Stimulated activated CD8-positive, alpha-beta memory T cell treated with anti-CD3 and anti-CD28 coated beads, Interleukin-4, amount 100 ng/mL, for 48 hours (primary cell): Measurements from ENCODE around the gene SRMS.

Experiments used
- DNase-seq: peaks from one replicate; pipeline ENCODE4 v3.0.0-alpha.2; 2020

The SRMS gene

GRCh38 chr20:63547725-63548480, at the start of gene SRMS:
TSS of gene SRMS (minus strand) at chr20:63547749. CDS start at chr20:63547463, 286 bp downstream.
- no peak for DNase-seq

DNA sequence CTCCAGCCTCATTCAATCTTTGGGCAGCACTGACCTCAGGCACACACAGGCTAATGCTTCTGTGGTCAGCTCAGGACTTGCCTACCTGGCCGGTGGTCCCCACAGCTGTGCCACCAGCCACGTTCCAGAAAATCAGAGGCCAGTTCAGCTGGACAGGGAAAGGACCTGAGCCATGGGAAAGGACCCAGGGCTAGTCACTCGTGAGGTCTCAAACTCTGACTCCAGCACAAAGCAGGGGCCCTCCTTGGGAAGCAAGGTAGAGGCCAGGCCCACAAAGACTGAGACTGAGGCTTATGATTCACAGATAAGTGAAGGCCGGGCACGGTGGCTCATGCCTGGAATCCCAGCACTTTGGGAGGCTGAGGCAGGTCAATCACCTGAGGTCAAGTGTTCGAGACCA, 48.9 kb upstream of the SRMS start:
- no peak for DNase-seq

- no peak for DNase-seq
These were observed 48.0 kb upstream of the SRMS start for GRCh38 chr20:63595416-63596127.

GRCh38 chr20:63594043-63594561, 46.6 kb upstream of the SRMS start:
- DNase-seq, result no peak

DNA sequence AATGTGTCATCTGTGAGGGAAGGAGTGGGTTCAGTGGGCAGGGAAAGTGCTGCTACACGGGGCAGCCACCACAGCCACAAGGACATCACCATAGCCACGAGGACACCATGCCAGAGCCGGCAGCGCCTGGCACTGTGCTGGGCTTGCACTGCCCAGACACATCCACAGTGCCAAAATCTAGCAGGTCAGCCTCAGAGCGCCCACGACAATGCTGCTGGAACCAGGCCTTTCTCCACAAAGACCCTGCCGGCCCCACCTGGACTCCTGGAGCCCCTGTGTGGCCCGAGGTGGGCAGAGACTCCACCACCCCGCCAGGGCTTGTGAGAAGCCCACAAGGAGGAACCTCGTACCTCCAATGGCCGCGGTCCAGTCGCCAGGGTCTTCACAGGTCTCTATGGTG, 45.1 kb upstream of the SRMS start:
- DNase-seq, result no peak

DNA sequence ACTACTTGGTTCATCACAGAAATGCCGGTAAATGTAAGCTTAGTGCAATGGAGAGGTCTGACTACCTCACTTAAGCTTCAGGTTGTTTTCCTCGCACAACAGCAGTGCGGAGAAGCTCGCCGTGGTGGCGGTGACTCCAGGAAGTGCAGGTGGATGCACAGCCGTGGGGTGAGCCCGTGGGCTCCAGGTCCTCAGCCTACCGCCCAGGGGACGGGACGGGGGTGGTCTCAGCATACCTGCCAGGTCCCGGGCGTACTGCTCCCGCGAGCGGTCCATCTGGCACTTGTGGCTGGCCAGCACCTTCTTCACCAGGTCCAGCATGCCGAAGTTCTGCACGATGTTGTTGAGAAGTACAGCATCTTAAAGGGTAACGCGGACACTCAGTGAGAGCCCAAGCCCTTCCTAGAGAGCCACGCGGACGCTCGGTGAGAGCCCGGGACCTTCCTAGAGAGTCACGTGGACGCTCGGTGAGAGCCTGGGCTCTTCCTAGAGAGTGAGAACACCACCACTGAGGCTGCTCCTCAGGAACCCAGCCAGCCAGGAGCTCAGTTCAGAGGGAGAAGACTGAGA, 44.3 kb upstream of the SRMS start:
- DNase-seq, result no peak

DNA sequence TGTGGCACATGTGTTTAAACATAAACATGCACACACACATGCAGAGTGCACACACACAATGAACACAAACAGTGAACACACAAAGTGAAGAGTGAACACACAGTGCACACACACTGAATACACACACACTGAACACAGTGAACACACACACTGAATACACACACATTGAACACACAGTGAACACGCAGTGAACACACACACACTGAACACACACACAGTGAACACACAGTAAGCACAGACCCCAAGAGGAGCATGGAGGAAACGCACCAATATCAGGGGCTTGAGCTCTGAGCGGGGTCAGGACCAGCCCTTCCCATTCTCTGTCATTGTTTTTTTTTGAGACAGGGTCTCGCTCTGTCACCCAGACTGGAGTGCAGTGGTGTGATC, 43.6 kb upstream of the SRMS start:
- DNase-seq, result no peak

DNA sequence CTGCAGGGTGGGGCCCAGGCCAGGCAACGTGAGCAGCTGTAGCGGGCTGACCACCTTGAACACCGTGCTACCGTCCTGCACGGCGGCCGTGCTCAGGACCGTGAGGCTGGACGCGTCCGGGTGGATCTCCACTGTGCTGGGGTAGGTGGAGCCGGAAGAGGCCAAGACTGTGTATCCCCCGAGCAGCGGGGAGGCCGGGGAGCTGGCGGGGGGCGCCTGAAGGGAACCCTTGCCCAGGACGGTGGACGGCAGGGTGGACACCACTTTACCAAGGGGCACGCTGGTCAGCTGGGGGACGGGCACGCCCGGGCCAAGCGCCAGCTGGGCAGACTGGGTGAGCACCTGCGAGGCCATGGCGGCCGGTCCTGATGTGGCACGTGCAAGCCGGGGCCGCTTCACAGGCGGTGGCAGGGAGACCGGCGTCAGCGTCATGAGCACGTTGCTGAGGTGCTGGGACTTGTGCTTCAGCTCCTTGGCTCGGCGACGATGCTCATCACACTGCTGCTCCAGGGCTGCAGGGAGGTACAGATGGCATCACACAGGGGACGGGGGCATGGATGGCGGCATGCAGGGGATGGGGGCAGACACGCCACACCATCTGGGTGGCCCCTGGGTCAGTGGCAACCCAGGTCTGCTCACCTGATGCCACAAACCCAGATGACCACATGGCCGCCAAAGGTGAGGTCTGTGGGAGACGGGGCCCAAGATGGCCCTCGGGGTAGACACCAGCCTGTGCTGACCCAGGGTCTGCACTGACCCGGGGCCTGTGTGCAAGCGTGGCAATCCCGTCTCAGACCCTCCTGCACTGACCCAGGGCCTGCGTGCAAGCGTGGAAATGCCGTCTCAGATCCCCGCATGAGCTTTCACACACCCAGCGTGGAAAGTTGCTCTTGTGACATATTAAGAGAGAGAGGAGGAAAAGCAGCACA, 42.9 kb upstream of the SRMS start:
- no peak for DNase-seq

DNA sequence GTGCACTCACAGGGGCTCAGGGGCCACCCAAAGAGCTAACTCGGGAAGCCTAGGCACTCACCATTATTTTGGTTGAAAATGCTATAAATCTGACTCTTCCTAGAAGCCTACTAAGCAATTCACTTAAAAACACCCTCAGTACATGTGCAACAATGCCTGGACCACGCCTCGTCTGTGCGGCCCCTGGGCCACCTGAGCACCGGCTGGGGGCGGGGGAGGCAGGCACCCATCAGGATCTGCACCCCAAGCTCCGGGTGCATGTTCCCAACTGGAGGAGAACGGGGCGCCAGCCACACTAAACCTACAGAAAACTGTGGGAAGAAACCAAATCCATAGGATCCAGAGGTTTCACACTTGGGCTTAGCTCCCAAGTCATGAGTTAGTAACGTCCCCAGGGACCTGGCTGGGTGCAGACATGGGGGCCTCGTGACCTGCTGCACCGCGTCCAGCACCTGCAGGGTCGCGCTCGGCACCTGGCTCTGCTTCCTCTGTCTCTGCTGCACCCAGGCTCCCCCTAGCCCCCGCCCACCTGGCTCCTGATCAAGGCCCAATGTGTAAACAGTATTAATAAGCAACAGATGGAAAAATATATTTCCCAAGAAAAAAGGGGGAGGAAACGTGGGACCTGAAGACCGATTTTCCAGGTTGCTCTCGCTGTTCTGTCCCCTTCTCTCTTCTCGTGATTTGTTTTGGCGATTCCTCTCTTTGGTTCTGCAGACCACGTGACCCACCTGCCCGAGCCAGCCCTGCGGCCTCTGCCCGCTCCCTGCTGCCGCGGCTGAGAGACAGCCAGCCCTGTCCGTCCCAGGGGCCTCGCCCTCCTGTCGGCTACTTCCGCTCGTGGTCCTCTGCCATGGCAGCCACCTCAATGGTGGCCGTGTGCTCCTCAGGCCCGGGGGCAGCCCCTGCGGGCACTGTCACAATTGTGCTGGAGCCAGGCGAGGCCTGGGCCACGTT, 42.0 kb upstream of the SRMS start:
- DNase-seq, result no peak

- no peak for DNase-seq
These were observed 41.1 kb upstream of the SRMS start for GRCh38 chr20:63588641-63589041.

GRCh38 chr20:63587776-63588591, 40.4 kb upstream of the SRMS start:
- no peak for DNase-seq

DNA sequence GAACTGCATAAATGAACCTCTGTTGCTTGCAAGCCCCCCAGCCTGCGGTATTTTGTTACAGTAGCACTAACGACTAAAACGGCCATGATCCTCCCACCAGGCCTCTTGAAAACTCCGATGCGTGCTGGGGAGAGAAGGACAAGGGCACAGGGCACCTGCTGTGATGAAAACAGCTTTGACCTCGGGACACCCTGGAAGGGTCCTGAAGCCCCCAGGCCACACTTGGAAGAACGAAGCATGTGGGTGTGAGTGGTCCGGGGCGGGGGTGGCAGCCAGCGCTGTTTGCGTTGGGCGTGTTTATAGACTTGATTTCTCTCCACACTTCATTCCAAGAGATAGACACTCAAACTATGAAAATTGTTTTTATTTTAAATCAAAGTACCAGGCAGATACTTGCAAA, 39.7 kb upstream of the SRMS start:
- DNase-seq, result no peak

GRCh38 chr20:63586797-63587196, 39.2 kb upstream of the SRMS start:
- DNase-seq, result no peak

GRCh38 chr20:63585616-63586565, 38.3 kb upstream of the SRMS start:
- DNase-seq, result no peak

DNA sequence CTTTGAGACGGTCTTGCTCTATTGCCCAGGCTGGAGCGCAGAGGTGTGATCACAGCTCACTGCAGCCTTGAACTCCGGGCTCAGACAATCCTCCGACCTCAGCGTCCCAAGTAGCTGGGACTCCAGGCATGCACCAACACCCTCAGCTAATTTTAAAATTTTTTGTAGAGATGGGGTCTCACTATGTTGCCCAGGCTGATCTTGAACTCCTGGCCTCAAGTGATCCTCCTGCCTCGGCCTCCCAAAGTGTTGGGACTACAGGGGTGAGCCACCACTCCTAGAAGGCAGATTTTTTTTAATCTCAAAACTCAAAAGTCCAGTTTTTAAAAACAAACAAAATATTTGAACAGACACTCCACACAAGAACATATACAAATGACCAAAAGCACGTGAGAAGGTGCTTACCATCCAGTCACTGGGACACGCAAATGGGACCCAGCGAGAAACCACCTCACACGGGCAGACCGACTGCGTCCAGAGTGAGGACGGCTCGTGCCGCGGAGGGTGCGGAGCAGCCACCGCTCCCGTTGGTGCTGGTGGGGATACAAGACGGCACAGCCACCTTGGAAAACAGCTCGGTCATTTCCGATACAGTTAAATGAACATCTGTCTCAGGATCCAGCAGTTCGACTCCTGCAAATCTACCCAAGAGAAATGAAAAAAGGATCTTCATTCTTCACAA, 35.0 kb upstream of the SRMS start:
- DNase-seq, result no peak

DNA sequence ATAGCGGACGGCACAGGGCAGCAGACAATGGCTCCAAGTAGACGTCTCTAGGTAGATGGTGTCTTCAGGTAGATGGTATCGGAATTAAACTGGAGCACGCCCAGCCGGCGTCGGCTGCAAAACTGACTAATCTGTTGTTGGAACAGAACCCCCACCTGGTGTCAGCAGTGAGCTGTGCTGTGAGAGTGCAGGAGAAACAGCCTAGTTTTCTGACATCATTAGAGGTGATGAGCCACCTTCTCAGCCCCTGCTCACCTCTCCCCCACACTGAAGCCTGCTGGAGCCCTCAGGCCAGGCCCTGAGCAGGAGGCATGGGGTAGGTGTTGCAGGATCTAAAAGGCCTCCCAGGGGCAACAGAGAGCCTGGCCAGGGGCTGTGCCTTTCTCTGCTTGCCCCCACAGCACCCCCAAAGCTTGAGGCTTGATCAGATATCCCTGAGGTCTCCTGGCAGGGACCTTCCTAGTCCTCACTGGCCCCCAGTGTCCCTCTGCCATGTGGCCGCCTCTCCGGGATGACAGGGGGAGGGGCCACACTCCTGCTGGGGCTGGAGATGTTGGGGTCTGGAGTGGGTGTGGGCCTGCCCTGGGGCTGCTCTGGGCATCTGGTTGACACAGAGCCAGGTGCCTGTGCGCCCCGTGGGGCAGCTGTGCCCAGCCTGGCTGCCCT, 33.4 kb upstream of the SRMS start:
- peak; percentile 76 for DNase-seq

DNA sequence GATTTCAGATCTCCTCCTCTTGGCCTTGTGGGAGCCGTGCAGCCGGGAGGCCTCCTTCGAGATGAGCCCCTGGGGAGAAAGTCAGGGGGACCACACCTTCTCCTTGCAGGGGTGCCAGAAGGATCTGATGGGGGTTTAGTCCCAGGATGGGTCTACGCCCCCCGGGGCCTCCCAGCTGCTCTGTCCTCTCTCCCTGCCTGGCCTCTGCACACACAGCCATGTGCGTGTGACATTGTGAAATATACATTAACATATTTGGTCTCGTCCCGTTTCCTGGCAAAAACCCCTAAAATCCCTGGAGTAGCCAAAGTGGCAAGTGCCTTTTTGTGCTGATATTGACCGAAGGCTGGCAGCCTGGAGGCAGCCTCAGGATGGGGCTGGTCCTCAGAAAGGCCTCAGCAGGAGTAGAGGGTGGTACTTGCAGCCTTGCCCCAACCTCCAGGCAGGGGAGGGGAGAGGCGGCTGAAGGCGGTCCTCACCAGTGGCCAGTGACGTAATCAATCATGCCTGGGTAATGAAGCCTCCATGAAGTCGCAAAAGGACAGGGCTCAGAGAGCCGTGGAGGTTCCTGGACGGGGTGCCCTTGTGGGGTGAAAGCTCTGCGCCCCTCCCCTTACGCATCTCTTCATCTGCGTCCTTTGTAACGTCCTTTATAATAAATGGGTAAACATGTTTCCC, 31.6 kb upstream of the SRMS start:
- DNase-seq, result no peak
